GM13976 (cell line): Measurements from ENCODE around the gene MAGEB5.

ENCODE experiments used
- DNase-seq: peaks from one replicate; pipeline ENCODE4 v3.0.0; 2012; ENCODE audit warnings: low spot score
- CTCF ChIP-seq: IDR thresholded peaks from 2 replicates; pipeline ENCODE4 v1.5.1; 2012; ENCODE audit warnings: borderline replicate concordance, mild to moderate bottlenecking; ENCODE audit not compliant: insufficient read depth; ENCODE audit errors: extremely low read depth, missing control alignments, control extremely low read depth
- in situ Hi-C: fragments of 300-500 bp; cut with MboI; formaldehyde crosslinking; loops from one replicate; pipeline ENCODE4 v1.12.0; 2022; ENCODE audit warnings: low sequenced_read_pairs, mixed read lengths, inconsistent platforms; ENCODE audit not compliant: unreplicated experiment

MAGEB5 gene

GRCh38 chrX:26253526-26253925, 37.6 kb downstream of the MAGEB5 start:
- TF ChIP-seq CTCF = no peak
- DNase-seq = no peak
- in situ Hi-C loops = no loop called here

DNA sequence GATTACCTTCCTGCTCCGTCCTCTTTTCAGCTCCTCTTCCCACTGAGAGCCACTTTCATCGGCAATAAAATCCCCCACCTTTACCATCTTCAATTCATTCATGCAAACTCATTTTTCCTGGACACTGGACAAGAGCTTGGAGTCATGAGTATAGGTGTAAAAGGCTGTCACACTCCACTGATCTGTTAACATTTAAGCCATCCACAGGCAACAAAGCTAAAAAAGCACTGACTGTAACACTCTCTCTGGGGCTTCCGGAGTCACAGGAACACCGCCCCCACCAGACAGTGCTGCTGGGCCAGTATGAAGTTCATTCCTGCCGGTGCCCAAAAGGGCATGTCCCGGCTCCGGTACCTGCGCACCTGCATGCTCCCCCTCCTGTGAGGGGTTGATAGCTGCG, 38.5 kb downstream of the MAGEB5 start:
- in situ Hi-C loops = no loop called here
- DNase-seq = no peak
- no peak for TF ChIP-seq CTCF

DNA sequence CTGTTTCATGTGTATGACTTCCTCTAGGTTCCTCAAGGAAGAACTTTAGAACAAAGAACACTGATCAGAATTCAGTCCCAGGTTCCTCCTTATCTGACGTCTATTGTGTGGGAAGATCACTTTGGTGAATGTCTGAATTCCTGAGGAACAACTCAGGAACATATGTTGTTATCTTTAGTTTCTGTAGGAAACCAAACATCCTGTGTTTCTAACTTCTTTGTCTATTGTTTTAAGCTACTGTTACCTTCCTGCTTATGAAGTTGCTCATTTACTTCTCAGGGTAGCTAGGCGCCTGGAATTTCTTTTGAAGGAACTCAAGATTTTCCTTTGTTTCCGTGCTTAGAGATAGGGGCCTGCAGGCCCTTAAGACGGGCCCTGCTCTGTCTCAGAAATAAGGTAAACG, 46.2 kb downstream of the MAGEB5 start:
- DNase-seq = no peak
- no peak for TF ChIP-seq CTCF
- in situ Hi-C loops = no loop called here
